Epithelial cell of prostate (primary cell): Measurements from ENCODE around the gene SLC34A3.
"Not testable (repeated sequence)": the region's sequence is repeated elsewhere in the genome, so short reads cannot be mapped to it uniquely, and the experiment has no call there.

Source experiments
- DNase-seq: peaks from one replicate; pipeline ENCODE4 v3.0.0-alpha.2; 2011; ENCODE audit warnings: low read depth, low spot score
- H3K27ac ChIP-seq: fragments of 450-650 bp; 2 replicates; pipeline ENCODE4 v1.5.1; 2017; ENCODE audit warnings: mild to moderate bottlenecking

Gene SLC34A3

DNA sequence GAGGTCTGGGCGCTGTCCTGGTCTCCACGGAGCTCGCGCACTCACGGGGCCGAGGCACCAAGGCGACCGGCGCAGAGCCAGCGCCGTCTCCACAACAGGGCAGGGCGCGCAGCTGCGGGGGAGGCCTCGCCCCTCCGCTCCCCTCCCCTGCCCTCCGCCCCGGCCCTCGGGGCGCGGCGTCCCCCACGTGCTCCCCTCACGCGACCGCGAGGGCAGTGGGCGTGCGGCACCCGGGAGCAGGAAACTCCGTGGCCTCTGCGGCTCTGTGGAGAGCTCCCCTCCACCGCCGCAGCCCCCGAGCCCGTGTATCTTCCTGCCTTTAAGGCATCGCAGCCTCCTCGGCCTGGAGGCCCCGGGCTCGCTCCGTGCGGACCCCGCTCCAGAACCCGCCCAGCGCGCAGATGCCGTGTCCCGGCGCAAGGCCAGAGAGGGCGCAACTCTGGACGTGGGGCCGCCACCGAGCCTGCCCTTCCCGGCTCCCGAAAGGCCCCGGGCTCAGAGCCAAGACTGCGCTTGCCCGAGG, 9.7 kb downstream of the SLC34A3 start:
- DNase-seq = no peak
- peak overlapping the region; percentile 97 for H3K27ac ChIP-seq

GRCh38 chr9:137240841-137241489, 10.3 kb downstream of the SLC34A3 start, which contains the start of gene TUBB4B:
TSS of gene TUBB4B (plus strand) at chr9:137241287. CDS start at chr9:137241361, 74 bp downstream.
- peak within 1 kb of the TSS; percentile 97 for H3K27ac ChIP-seq
- peak; percentile 99 for DNase-seq

GRCh38 chr9:137241490-137242268, 11.0 kb downstream of the SLC34A3 start:
- no peak for DNase-seq
- H3K27ac ChIP-seq = peak overlapping the region; percentile 97

- no peak for DNase-seq
- peak overlapping the region; percentile 97 for H3K27ac ChIP-seq
Observed at GRCh38 chr9:137242269-137243203, 11.8 kb downstream of the SLC34A3 start.

DNA sequence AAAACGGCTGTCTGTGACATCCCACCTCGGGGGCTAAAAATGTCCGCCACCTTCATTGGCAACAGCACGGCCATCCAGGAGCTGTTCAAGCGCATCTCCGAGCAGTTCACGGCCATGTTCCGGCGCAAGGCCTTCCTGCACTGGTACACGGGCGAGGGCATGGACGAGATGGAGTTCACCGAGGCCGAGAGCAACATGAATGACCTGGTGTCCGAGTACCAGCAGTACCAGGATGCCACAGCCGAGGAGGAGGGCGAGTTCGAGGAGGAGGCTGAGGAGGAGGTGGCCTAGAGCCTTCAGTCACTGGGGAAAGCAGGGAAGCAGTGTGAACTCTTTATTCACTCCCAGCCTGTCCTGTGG, 12.5 kb downstream of the SLC34A3 start:
- not testable (repeated sequence) for DNase-seq
- peak overlapping the region; percentile 97 for H3K27ac ChIP-seq

DNA sequence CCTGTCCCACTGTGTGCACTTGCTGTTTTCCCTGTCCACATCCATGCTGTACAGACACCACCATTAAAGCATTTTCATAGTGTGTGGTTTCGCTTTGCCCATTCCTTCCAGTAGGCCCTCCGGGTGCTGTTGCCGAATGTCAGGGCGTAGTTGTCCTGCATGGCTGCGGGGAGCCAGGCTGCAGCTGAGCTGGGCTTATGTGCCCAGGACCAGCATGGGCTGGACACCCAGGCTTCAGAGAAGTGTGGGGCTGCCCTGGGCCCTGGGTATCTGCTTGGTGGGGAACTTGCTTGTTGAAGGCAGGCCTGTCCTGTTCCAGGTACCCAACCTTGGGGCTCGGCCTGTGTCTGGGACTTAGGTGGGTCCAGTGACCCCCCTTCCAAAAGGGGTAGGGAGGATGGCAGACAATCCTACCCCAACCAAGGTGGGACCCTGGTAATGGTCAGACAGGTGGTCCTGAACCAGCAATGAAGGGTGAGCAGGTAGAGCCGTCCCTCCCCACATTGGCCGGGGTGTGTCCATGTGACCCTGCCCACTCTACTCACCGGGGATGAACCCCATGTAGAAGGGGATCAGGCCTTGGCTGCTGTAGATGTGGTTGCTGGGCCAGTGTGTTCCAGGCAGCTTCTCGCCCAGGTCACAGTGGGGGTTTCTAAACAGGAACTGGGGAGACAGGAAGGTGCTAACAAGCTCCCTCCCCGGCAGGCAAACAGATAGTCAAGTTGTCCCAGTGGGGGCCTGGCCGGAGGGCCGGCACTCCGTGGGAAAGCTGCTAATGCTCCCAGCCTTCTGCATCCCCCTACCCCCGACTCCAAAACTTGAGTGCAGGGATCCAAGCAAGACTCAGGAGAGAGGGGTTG, 13.2 kb downstream of the SLC34A3 start:
- H3K27ac ChIP-seq = peak overlapping the region; percentile 97
- no peak for DNase-seq

- peak overlapping the region; percentile 97 for H3K27ac ChIP-seq
- no peak for DNase-seq
Observed at GRCh38 chr9:137244486-137245449, 14.1 kb downstream of the SLC34A3 start.

DNA sequence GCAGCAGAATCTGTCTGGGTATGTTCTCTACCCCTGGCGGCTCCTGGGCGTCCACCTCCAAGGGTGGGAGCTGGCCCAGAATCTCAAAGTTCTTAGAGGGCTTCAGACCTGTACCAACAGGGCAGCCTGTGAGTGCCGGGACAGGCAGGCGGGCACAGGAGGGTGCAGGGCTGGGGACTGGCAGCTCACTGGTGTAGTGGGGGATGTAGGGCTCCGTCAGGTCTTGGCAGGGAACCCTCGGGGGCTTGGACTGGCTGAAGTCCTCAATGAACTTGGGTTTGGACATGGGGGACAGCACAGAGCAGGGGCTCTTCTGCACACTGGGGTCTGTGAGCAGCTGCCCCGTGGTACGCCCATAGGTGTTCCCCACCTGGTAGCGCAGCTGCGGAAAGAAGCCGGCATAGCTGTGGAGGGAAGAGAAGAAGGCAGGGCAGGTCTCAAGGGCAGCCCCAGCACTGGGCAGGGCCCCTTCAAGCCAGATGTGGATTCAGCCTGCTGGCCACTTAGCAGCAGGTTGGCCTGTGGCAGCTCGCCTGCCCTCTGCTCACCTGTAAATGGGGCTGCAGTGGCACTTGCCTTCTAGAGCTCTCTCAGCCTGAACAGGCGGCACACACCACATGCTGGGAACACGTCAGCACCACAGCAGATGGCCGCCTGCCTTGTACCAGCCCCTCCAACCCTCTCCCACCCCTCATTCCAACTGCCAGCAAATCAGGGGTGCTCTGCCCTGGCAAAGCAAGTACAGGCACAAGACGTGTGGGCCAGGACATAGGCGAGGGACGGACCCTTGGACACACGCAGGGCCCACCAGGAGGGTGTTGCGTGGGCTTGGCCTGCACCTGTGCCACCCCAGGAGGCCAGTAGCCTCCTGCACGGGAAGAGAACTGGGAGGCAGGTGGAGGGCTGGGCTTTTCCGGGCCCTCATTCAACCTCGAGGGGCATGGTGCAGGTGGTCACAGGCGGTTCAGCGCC, 15.0 kb downstream of the SLC34A3 start:
- no peak overlapping the region for H3K27ac ChIP-seq
- no peak for DNase-seq

DNA sequence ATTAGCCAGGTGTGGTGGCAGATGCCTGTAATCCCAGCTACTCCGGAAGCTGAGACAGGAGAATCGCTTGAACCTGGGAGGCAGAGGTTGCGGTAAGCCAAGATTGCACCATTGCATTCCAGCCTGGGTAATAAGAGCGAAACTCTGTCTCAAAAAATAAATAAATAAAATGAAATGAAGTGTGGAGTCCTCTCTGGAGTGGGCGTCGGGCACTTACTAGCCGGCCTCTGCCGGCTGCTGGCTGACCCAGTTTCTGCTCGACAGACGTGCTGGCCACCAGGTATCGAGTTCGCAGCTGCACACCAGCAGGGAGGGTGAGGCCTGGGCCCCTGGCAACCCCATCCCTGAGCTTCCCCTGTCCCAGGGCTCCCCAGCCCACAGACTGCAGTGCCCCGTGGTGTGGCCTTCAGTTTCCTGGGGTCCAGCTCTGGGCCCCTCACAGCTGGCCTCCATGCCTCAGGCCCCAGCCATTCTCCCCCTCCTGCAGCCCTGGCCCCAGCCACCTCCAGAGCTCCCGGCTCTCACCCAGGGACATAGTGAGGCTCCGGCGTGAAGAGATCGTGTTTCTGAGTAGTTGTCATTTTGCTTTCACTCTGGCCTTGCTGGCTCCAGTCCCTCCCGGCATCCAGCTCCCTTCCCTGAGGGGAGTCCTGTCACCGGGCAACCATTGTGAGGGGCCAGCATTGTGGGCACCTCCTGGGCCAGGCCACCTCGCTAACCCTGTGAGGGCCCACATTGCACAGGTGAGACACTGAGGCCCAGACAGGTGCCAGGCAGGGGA, 16.6 kb downstream of the SLC34A3 start:
- DNase-seq = no peak

GRCh38 chr9:137247916-137248175, 17.1 kb downstream of the SLC34A3 start:
- no peak for DNase-seq

More for the DNA sequence above, 16.6 kb downstream of the SLC34A3 start:
- H3K27ac ChIP-seq = no peak overlapping the region

GRCh38 chr9:137250329-137251193, 19.9 kb downstream of the SLC34A3 start:
- no peak for DNase-seq
- H3K27ac ChIP-seq = no peak overlapping the region

More at GRCh38 chr9:137247916-137248175, 17.1 kb downstream of the SLC34A3 start:
- no peak overlapping the region for H3K27ac ChIP-seq

- no peak for DNase-seq
- H3K27ac ChIP-seq = no peak within 1 kb of the TSS
Observed at GRCh38 chr9:137251194-137251461, 20.4 kb downstream of the SLC34A3 start, which contains the start of gene STPG3. TSS of gene STPG3 (plus strand) at chr9:137251286. CDS start at chr9:137251287, 1 bp downstream.

- DNase-seq = no peak
Observed at GRCh38 chr9:137251490-137252268, 21.0 kb downstream of the SLC34A3 start.

DNA sequence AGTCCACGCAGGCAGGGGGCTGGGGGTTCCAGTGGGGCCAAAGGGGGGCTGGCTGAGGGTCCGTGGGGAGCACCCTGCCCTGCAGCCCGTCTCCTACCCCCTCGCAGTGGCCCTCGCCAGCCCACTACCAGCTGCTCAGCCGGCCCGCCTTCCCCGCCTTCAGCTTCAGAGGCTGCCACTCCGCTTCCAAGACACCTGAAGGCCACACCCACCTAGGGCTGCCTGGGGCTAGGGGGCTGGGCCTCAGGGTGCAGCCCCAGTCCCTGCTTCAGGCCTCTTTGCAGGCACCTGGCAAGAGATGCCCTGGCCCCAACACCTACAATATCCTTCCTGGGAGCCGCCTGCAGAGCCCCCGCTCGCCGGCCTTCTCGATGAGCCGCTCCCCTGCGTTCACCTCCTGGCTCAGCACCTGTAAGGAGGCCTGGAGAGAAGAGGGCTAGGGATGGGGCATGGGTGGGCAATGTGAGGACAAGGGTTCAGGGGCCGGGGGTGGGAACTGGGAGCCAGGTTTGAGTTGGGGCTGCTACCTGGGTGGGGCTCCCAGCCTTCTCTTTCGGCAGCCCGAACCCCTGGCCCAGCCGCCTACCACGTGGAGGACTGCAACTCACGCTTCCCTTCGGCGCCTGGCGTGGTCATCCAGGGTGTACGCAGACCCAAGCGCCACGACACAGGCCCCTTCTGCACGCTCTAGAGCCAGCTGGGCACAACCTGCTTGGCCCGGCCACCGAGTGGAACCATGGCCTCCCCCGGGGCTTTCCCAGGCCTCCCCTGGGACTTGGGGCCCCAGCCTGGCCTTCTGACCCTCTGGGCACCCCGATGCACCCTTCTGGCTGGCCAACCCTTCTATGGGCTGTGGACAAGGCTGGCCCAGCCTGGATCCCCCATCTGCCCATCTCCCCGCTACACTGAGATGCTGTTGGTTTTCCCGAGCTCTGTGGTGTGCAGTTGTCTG, 22.1 kb downstream of the SLC34A3 start:
- H3K27ac ChIP-seq = no peak overlapping the region
- DNase-seq = no peak

More at GRCh38 chr9:137251490-137252268, 21.0 kb downstream of the SLC34A3 start:
- H3K27ac ChIP-seq = no peak overlapping the region
